ENCODE results near the gene WDFY2.
"Not testable (repeated sequence)": the region's sequence is repeated elsewhere in the genome, so short reads cannot be mapped to it uniquely, and the experiment has no call there.

The WDFY2 gene

GRCh38 chr13:51632591-51633362 lies 48.5 kb downstream of the WDFY2 start:
- DNase-seq (ENCODE audit: low read depth) = no peak

GRCh38 chr13:51635137-51635878 lies 51.0 kb downstream of the WDFY2 start:
- no peak for DNase-seq (ENCODE audit: low read depth)

- DNase-seq (ENCODE audit: low read depth) = no peak
Observed at GRCh38 chr13:51636349-51636890, 52.2 kb downstream of the WDFY2 start.

- DNase-seq (ENCODE audit: low read depth) = no peak
Observed at GRCh38 chr13:51637852-51638215, 53.6 kb downstream of the WDFY2 start.

- DNase-seq (ENCODE audit: low read depth) = no peak
Observed at GRCh38 chr13:51638216-51638871, 54.1 kb downstream of the WDFY2 start.

GRCh38 chr13:51639171-51639570 lies 54.9 kb downstream of the WDFY2 start:
- no peak for DNase-seq (ENCODE audit: low read depth)

GRCh38 chr13:51640696-51641095 lies 56.4 kb downstream of the WDFY2 start:
- DNase-seq (ENCODE audit: low read depth) = not testable (repeated sequence)

- no peak for DNase-seq (ENCODE audit: low read depth)
Observed at GRCh38 chr13:51643105-51643881, 59.0 kb downstream of the WDFY2 start.

- no peak for DNase-seq (ENCODE audit: low read depth)
Observed at GRCh38 chr13:51643882-51644281, 59.6 kb downstream of the WDFY2 start.

GRCh38 chr13:51644654-51645053 lies 60.4 kb downstream of the WDFY2 start:
- DNase-seq (ENCODE audit: low read depth) = no peak

GRCh38 chr13:51645154-51645650 lies 60.9 kb downstream of the WDFY2 start:
- DNase-seq (ENCODE audit: low read depth) = no peak

- DNase-seq (ENCODE audit: low read depth) = no peak
Observed at GRCh38 chr13:51645761-51646670, 61.8 kb downstream of the WDFY2 start.

- DNase-seq (ENCODE audit: low read depth) = no peak
Observed at GRCh38 chr13:51647067-51647466, 62.8 kb downstream of the WDFY2 start.

GRCh38 chr13:51652193-51652592 lies 67.9 kb downstream of the WDFY2 start:
- not testable (repeated sequence) for DNase-seq (ENCODE audit: low read depth)

- DNase-seq (ENCODE audit: low read depth) = no peak
Observed at GRCh38 chr13:51659276-51660127, 75.2 kb downstream of the WDFY2 start.

GRCh38 chr13:51660813-51661212 lies 76.6 kb downstream of the WDFY2 start:
- DNase-seq (ENCODE audit: low read depth) = no peak

GRCh38 chr13:51663973-51664957 lies 80.0 kb downstream of the WDFY2 start:
- no peak for DNase-seq (ENCODE audit: low read depth)

GRCh38 chr13:51665456-51665855 lies 81.2 kb downstream of the WDFY2 start:
- DNase-seq (ENCODE audit: low read depth) = no peak

Measured in stimulated activated CD8-positive, alpha-beta memory T cell treated with anti-CD3 and anti-CD28 coated beads, Interleukin-12 subunit alpha, Interleukin-12 subunit beta, amount 100 ng/mL, for 1 hour (primary cell).